ENCODE results near the gene PFDN1. TPM values are rescaled to one million over a fixed set of nuclear protein-coding genes. Genes with fewer than 3 reads are reported as not detected.
A peak's percentile ranks its signal among the peaks of the same experiment; 100 is the strongest.

PFDN1 gene
- total and polyA plus RNA-seq, 10 donors: 38.0 to 82.1 (median 61.6) TPM

DNA sequence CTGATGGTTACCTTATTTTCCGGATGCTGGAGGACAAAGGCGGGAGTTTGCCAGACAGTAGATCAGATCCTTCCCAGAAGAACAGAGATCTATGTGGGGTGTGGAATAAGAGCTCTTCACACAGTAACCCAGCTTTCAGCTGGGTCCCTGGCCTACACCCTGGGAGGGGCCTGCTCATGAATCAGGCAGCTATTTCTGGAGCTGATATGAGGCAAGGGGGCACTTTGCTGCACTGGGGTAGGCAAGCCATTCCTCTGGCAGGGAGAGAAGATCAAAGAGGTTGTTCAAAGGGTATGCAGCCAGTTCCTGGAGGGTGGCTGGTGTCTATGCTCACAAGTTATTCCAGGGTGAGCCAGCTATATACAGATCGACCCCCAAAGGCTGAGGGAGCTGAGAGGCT is 79.3 kb downstream of the PFDN1 start:
- intact Hi-C loops (cut with DNase I; ENCODE audit: low total_unique reads): no loop called here
- peaks cover 0 to 13% (median 0%) of the 10 kb centered on the region in 7 donors for H3K27me3 ChIP-seq (replicated peaks in 1 of 7)
- peaks cover 0 to 7% (median 0%) of the 10 kb centered on the region in 6 donors for H3K36me3 ChIP-seq
- no peak for DNase-seq
- no peak overlapping the region for H3K4me3 ChIP-seq
- H3K27ac ChIP-seq: no peak overlapping the region
- WGBS, 5 donors: 82 to 97% (median 91%) methylated on average over 3 of the region's 3 CpGs
- H3K9me3 ChIP-seq: no peaks in the 10 kb centered on the region
- TF ChIP-seq POLR2A (IDR thresholded peaks at IDR 0.05): no peak
- no peak for TF ChIP-seq CTCF (IDR thresholded peaks at IDR 0.05 in 8 of 11, conservative IDR thresholded peaks at IDR 0.05 in 3 of 11)
- no peak for TF ChIP-seq POLR2AphosphoS5 (IDR thresholded peaks at IDR 0.05)
- H3K4me1 ChIP-seq: peaks cover 0 to 46% (median 10%) of the 10 kb centered on the region in 6 donors

GRCh38 chr5:140222416-140222815 is 80.5 kb downstream of the PFDN1 start:
- H3K4me1 ChIP-seq: peaks cover 0 to 39% (median 6%) of the 10 kb centered on the region in 6 donors
- intact Hi-C loops (cut with DNase I; ENCODE audit: low total_unique reads): no loop called here
- 83 to 100% (median 92%) methylated on average over 1 of the region's 1 CpG for WGBS, 5 donors

GRCh38 chr5:140221697-140222223 is 81.1 kb downstream of the PFDN1 start:
- H3K9me3 ChIP-seq: no peaks in the 10 kb centered on the region
- H3K27ac ChIP-seq: peak overlapping the region in 2 of 8 donors; percentile 1 to 16
- no peak for DNase-seq
- H3K4me3 ChIP-seq: no peak overlapping the region
- H3K4me1 ChIP-seq: peaks cover 0 to 43% (median 7%) of the 10 kb centered on the region in 6 donors
- H3K36me3 ChIP-seq: peaks cover 0 to 7% (median 0%) of the 10 kb centered on the region in 6 donors
- intact Hi-C loops (cut with DNase I; ENCODE audit: low total_unique reads): no loop called here
- peaks cover 0 to 6% (median 0%) of the 10 kb centered on the region in 7 donors for H3K27me3 ChIP-seq (replicated peaks in 1 of 7)
- TF ChIP-seq POLR2A (IDR thresholded peaks at IDR 0.05): no peak
- no peak for TF ChIP-seq CTCF (IDR thresholded peaks at IDR 0.05 in 8 of 11, conservative IDR thresholded peaks at IDR 0.05 in 3 of 11)
- no peak for TF ChIP-seq POLR2AphosphoS5 (IDR thresholded peaks at IDR 0.05)
- 76 to 86% (median 82%) methylated on average over 5 of the region's 5 CpGs for WGBS, 5 donors

More at GRCh38 chr5:140222416-140222815, 80.5 kb downstream of the PFDN1 start:
- no peak for TF ChIP-seq CTCF (IDR thresholded peaks at IDR 0.05 in 8 of 11, conservative IDR thresholded peaks at IDR 0.05 in 3 of 11)
- H3K9me3 ChIP-seq: no peaks in the 10 kb centered on the region
- peaks cover 0 to 7% (median 0%) of the 10 kb centered on the region in 6 donors for H3K36me3 ChIP-seq
- peaks cover 0 to 13% (median 0%) of the 10 kb centered on the region in 7 donors for H3K27me3 ChIP-seq (replicated peaks in 1 of 7)
- H3K27ac ChIP-seq: peak overlapping the region in 1 of 8 donors; percentile 16
- no peak for DNase-seq
- H3K4me3 ChIP-seq: no peak overlapping the region

GRCh38 chr5:140220698-140221064 is 82.2 kb downstream of the PFDN1 start:
- H3K4me3 ChIP-seq: no peak overlapping the region
- no peak for DNase-seq
- H3K27ac ChIP-seq: no peak overlapping the region
- intact Hi-C loops (cut with DNase I; ENCODE audit: low total_unique reads): no loop called here
- peaks cover 0 to 7% (median 0%) of the 10 kb centered on the region in 6 donors for H3K36me3 ChIP-seq
- TF ChIP-seq POLR2A (IDR thresholded peaks at IDR 0.05) (no peak), CTCF (IDR thresholded peaks at IDR 0.05 in 8 of 11, conservative IDR thresholded peaks at IDR 0.05 in 3 of 11) (no peak), POLR2AphosphoS5 (IDR thresholded peaks at IDR 0.05) (no peak)
- H3K27me3 ChIP-seq (replicated peaks in 1 of 7): peaks cover 0 to 5% (median 0%) of the 10 kb centered on the region in 7 donors
- H3K9me3 ChIP-seq: no peaks in the 10 kb centered on the region
- H3K4me1 ChIP-seq: peaks cover 0 to 54% (median 10%) of the 10 kb centered on the region in 6 donors
- 72 to 94% (median 83%) methylated on average over 1 of the region's 1 CpG for WGBS, 5 donors

Measured in spleen (tissue), 11 donors.